ENCODE data around the gene OGFOD3. TPM values are rescaled to one million over a fixed set of nuclear protein-coding genes. Genes with fewer than 3 reads are reported as not detected.

OGFOD3 gene
- total and polyA plus RNA-seq, 9 of the 15 experiments (the other 6 are each of a cell fraction or from before 2014, with no cell fraction given): 0.69 to 44.7 (median 18.9) TPM

- no peaks in the 10 kb centered on the region for H3K27me3 ChIP-seq (ENCODE audit: control insufficient read depth in 2 of 2, insufficient read depth in 2 of 2, low read length in 2 of 2)
- no peak overlapping the region for H3K4me3 ChIP-seq
- ATAC-seq (no peak), FAIRE-seq (no peak), DNase-seq (ENCODE audit: extremely low read depth in 1 of 4, low spot score in 3 of 4) (no peak)
- no peaks in the 10 kb centered on the region for H4K20me1 ChIP-seq (replicated peaks; ENCODE audit: control insufficient read depth, insufficient read depth, low read length)
- TF ChIP-seq NCOA2 (IDR thresholded peaks at IDR 0.05; ENCODE audit: partially characterized antibody in 2 of 2) (no peak), HOMEZ (CRISPR knock-in tag; IDR thresholded peaks at IDR 0.05) (no peak), MAX (CRISPR knock-in tag; IDR thresholded peaks at IDR 0.05) (no peak), RB1 (IDR thresholded peaks at IDR 0.05; ENCODE audit: low read depth) (no peak), ETV6 (IDR thresholded peaks at IDR 0.05; ENCODE audit: borderline replicate concordance in 1 of 2, low read depth in 2 of 2, low read length in 1 of 2) (no peak), ETV6 (CRISPR knock-in tag; IDR thresholded peaks at IDR 0.05; ENCODE audit: borderline replicate concordance) (no peak), ZNF24 (IDR thresholded peaks at IDR 0.05) (no peak), RBM25 (IDR thresholded peaks at IDR 0.05; ENCODE audit: low read depth, low read length, severe bottlenecking) (no peak), TEAD2 (tag; IDR thresholded peaks at IDR 0.05) (no peak), NR3C1 (CRISPR knock-in tag; IDR thresholded peaks at IDR 0.05) (no peak), BCOR (IDR thresholded peaks at IDR 0.05) (no peak)
- TF ChIP-seq, protein P1, sequence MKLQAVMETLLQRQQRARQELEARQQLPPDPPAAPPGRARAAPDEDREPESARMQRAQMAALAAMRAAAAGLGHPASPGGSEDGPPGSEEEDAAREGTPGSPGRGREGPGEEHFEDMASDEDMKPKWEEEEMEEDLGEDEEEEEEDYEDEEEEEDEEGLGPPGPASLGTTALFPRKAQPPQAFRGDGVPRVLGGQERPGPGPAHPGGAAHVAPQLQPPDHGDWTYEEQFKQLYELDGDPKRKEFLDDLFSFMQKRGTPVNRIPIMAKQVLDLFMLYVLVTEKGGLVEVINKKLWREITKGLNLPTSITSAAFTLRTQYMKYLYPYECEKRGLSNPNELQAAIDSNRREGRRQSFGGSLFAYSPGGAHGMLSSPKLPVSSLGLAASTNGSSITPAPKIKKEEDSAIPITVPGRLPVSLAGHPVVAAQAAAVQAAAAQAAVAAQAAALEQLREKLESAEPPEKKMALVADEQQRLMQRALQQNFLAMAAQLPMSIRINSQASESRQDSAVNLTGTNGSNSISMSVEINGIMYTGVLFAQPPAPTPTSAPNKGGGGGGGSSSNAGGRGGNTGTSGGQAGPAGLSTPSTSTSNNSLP (IDR thresholded peaks at IDR 0.05; ENCODE audit: borderline replicate concordance, low read depth, low read length): no peak
- TF ChIP-seq, protein P2, sequence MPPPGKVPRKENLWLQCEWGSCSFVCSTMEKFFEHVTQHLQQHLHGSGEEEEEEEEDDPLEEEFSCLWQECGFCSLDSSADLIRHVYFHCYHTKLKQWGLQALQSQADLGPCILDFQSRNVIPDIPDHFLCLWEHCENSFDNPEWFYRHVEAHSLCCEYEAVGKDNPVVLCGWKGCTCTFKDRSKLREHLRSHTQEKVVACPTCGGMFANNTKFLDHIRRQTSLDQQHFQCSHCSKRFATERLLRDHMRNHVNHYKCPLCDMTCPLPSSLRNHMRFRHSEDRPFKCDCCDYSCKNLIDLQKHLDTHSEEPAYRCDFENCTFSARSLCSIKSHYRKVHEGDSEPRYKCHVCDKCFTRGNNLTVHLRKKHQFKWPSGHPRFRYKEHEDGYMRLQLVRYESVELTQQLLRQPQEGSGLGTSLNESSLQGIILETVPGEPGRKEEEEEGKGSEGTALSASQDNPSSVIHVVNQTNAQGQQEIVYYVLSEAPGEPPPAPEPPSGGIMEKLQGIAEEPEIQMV (tag; conservative IDR thresholded peaks at IDR 0.05; ENCODE audit: low read depth): no peak
- H3K27ac ChIP-seq (ENCODE audit: extremely low read depth, low read depth, low read length): no peak overlapping the region
- WGBS (ENCODE audit: insufficient coverage, low coverage, missing lambda C conversion rate): 89% methylated on average over 23 of the region's 28 CpGs
- no peaks in the 10 kb centered on the region for H3K9me1 ChIP-seq (ENCODE audit: control insufficient read depth, insufficient read depth, low read length)
- ChIA-PET POLR2A (interaction anchor here (0.9 kb wide), 1 partner anchor 11 kb away, joined by 3 read pairs; no protein-coding TSS in a partner anchor), CTCF (ENCODE audit: low intra/inter-chr PET ratio) (no interaction called here)
- no peaks in the 10 kb centered on the region for H3K79me2 ChIP-seq (ENCODE audit: control insufficient read depth, insufficient read depth, low read length)
- intact Hi-C loops (cut with micrococcal nuclease): no loop called here
- H3K9ac ChIP-seq (ENCODE audit: insufficient read depth in 1 of 2, low read depth in 2 of 2, low read length in 2 of 2): no peak overlapping the region
- H3K36me3 ChIP-seq (ENCODE audit: control insufficient read depth, insufficient read depth, low read length): peaks cover 26% of the 10 kb centered on the region; the same call in 2 of the 3 replicates
- in situ Hi-C loops (cut with MboI): no loop called here
- H3K4me2 ChIP-seq (ENCODE audit: insufficient read depth, low read length): no peak overlapping the region
- H2AFZ ChIP-seq (ENCODE audit: low read depth, low read length): no peak overlapping the region
- H3K9me3 ChIP-seq (replicated peaks; ENCODE audit: control insufficient read depth, insufficient read depth, low read depth, low read length): no peaks in the 10 kb centered on the region
- BruUV-seq (replicated peaks): no TSS peak
- peaks cover 0 to 33% of the 10 kb centered on the region in 2 experiments; a peak in 3 of 5 replicates for H3K4me1 ChIP-seq (replicated peaks in 1 of 2; ENCODE audit: control insufficient read depth in 2 of 2, insufficient read depth in 2 of 2, low read length in 2 of 2)
These were observed 26.0 kb downstream of the OGFOD3 start for GRCh38 chr17:82392209-82392920.
